Keratinocyte (primary cell): ENCODE data around the gene COL11A2. TPM values are rescaled to one million over a fixed set of nuclear protein-coding genes. Genes with fewer than 3 reads are reported as not detected.

Experiments used
- DNase-seq: peaks from one replicate; pipeline ENCODE4 v3.0.0-alpha.2; 2011; ENCODE audit warnings: low read depth, missing footprints, low spot score
- FAIRE-seq: peaks from 2 replicates; lab custom pipeline; 2011; peaks lifted over from hg19 to GRCh38; lab: Jason Lieb, UNC
- H2AFZ ChIP-seq: 2 replicates; pipeline ENCODE4 v1.6.0; 2012; ENCODE audit warnings: low read length, control low read depth, inconsistent platforms; ENCODE audit not compliant: control insufficient read depth
- H3K27ac ChIP-seq: 2 replicates; pipeline ENCODE4 v1.5.1; 2011; ENCODE audit warnings: low read length; ENCODE audit not compliant: control insufficient read depth, insufficient read depth
- H3K27me3 ChIP-seq: 3 replicates; pipeline ENCODE4 v1.6.0; 2011; ENCODE audit warnings: low read length; ENCODE audit not compliant: control insufficient read depth, insufficient read depth; ENCODE audit errors: extremely low read depth
- H3K36me3 ChIP-seq, 2 experiments: 2 replicates in 1 of 2; 3 replicates in 1 of 2; pipeline ENCODE4 v1.5.1; 2011; ENCODE audit warnings: low read length in 2 of 2, mild to moderate bottlenecking in 1 of 2; ENCODE audit not compliant: control insufficient read depth in 2 of 2, insufficient read depth in 2 of 2; ENCODE audit errors: extremely low read depth in 1 of 2
- H3K4me1 ChIP-seq: 3 replicates; pipeline ENCODE4 v1.5.1; 2011; ENCODE audit warnings: low read length; ENCODE audit not compliant: control insufficient read depth, insufficient read depth; ENCODE audit errors: extremely low read depth
- H3K4me2 ChIP-seq: 3 replicates; pipeline ENCODE4 v1.6.0; 2011; ENCODE audit warnings: low read depth, low read length; ENCODE audit not compliant: control insufficient read depth, insufficient read depth; ENCODE audit errors: extremely low read depth
- H3K4me3 ChIP-seq, 3 experiments: fragments of 200-600 bp in 1 of 3; sonication (generic) in 1 of 3; 2 replicates in 2 of 3; 3 replicates in 1 of 3; pipeline ENCODE4 v1.5.1; 2011 to 2016; ENCODE audit warnings: low read length in 3 of 3, mild to moderate bottlenecking in 3 of 3, control low read depth in 2 of 3, inconsistent platforms in 1 of 3, low read depth in 1 of 3, mixed read lengths in 1 of 3, mixed run types in 1 of 3, moderate library complexity in 1 of 3; ENCODE audit not compliant: control insufficient read depth in 2 of 3, insufficient read depth in 2 of 3; ENCODE audit errors: extremely low read depth in 1 of 3
- H3K79me2 ChIP-seq: 2 replicates; pipeline ENCODE4 v1.6.0; 2012; ENCODE audit warnings: low read length; ENCODE audit not compliant: control insufficient read depth, insufficient read depth
- H3K9ac ChIP-seq: 3 replicates; pipeline ENCODE4 v1.6.0; 2011; ENCODE audit warnings: low read length; ENCODE audit not compliant: control insufficient read depth, insufficient read depth; ENCODE audit errors: extremely low read depth
- H3K9me1 ChIP-seq: 3 replicates; pipeline ENCODE4 v1.6.0; 2011; ENCODE audit warnings: low read length; ENCODE audit not compliant: control insufficient read depth, insufficient read depth; ENCODE audit errors: extremely low read depth
- H3K9me3 ChIP-seq: 2 replicates; pipeline ENCODE4 v1.5.1; 2012; ENCODE audit warnings: low read depth, low read length; ENCODE audit not compliant: control insufficient read depth
- H4K20me1 ChIP-seq: 3 replicates; pipeline ENCODE4 v1.6.0; 2011; ENCODE audit warnings: low read length; ENCODE audit not compliant: control insufficient read depth, insufficient read depth; ENCODE audit errors: extremely low read depth
- EZH2 ChIP-seq: IDR thresholded peaks from one replicate; pipeline ENCODE4 v1.6.1; 2012; ENCODE audit warnings: inconsistent platforms, mild to moderate bottlenecking, low read length, moderate library complexity
- dilution Hi-C: fragments of 300-500 bp; cut with MboI; formaldehyde crosslinking; loops from one replicate; pipeline ENCODE4 v1.7.0; 2020; ENCODE audit warnings: low sequenced_read_pairs; ENCODE audit not compliant: extremely low pct_ligation_motif_present
- polyA plus RNA-seq, 5 experiments: library from polyadenylated mRNA; depleted of rRNA in 3 of 5; stranded (reverse) in 3 of 5; stranded (forward) in 1 of 5; unstranded in 1 of 5; fragments of >200 nt; gene quantifications; 1 replicate in 1 of 5; 2 replicates in 3 of 5; 3 replicates in 1 of 5; pipeline versions ENCODE4 v1.2.1 to v1.2.3, GENCODE V29; 2011 to 2012; ENCODE audit warnings: missing spikeins in 2 of 5, low read depth in 1 of 5, low replicate concordance in 1 of 5
- TF ChIP-seq, protein P1 (sequence below), 3 experiments: IDR thresholded peaks in 1 of 3; conservative IDR thresholded peaks in 1 of 3; optimal IDR thresholded peaks in 1 of 3; 2 replicates in 2 of 3; 3 replicates in 1 of 3; pipeline versions ENCODE3 to v1.5.1; 2011; ENCODE audit warnings: low read length in 3 of 3, mild to moderate bottlenecking in 3 of 3, moderate library complexity in 2 of 3, control low read depth in 1 of 3, inconsistent platforms in 1 of 3; ENCODE audit not compliant: insufficient read depth in 2 of 3; ENCODE audit errors: extremely low read depth in 1 of 3

COL11A2 gene
- polyA plus RNA-seq, 1 donor (not counting 4 experiments of a cell fraction or from before 2014, with no cell fraction given), result 0.08 TPM

DNA sequence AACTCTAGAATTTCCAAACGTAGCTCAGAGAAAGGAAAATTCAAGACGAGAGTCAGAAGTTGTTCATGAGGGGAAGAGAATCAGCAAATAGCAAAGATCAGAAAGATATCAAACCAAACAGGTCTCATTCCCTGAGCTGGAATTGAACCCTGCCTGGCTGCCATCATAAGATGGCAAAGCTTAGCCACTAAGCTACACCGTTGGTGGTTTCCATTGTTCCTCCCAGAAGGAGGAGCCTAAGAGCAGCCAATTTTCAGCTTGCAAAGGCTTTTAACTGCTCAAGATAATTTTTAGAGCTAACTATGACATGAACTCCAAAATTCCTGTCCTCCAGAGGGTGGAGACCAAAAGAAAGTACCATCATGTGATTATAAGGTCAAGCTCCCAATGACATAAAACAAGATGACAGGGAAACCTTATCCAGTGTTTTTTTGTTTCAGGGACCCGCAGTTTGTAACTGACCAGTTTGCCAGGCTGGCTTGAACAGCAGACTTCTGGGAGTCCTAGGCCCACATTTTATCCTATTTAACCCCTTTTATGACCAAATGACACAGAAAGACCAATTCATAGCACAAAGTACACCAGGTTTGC lies 55.9 kb downstream of the COL11A2 start:
- Histone ChIP-seq H3K4me1 (no peaks in the 10 kb centered on the region), H3K9ac (no peak overlapping the region), H4K20me1 (no peaks in the 10 kb centered on the region), H3K4me3 (no peak overlapping the region), H2AFZ (no peak overlapping the region), H3K9me1 (no peaks in the 10 kb centered on the region), H3K4me2 (no peak overlapping the region), H3K79me2 (no peaks in the 10 kb centered on the region), H3K36me3 (no peaks in the 10 kb centered on the region), H3K9me3 (no peaks in the 10 kb centered on the region), H3K27me3 (no peaks in the 10 kb centered on the region), H3K27ac (no peak overlapping the region)
- no peak for TF ChIP-seq EZH2
- TF ChIP-seq, protein P1, sequence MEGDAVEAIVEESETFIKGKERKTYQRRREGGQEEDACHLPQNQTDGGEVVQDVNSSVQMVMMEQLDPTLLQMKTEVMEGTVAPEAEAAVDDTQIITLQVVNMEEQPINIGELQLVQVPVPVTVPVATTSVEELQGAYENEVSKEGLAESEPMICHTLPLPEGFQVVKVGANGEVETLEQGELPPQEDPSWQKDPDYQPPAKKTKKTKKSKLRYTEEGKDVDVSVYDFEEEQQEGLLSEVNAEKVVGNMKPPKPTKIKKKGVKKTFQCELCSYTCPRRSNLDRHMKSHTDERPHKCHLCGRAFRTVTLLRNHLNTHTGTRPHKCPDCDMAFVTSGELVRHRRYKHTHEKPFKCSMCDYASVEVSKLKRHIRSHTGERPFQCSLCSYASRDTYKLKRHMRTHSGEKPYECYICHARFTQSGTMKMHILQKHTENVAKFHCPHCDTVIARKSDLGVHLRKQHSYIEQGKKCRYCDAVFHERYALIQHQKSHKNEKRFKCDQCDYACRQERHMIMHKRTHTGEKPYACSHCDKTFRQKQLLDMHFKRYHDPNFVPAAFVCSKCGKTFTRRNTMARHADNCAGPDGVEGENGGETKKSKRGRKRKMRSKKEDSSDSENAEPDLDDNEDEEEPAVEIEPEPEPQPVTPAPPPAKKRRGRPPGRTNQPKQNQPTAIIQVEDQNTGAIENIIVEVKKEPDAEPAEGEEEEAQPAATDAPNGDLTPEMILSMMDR (optimal IDR thresholded peaks at IDR 0.05 in 1 of 3, IDR thresholded peaks at IDR 0.05 in 1 of 3, conservative IDR thresholded peaks at IDR 0.05 in 1 of 3; ENCODE audit: extremely low read depth in 1 of 3, insufficient read depth in 2 of 3, low read length in 3 of 3), result no peak
- DNase-seq, result no peak
- no peak for FAIRE-seq
- dilution Hi-C loops, result no loop called here

DNA sequence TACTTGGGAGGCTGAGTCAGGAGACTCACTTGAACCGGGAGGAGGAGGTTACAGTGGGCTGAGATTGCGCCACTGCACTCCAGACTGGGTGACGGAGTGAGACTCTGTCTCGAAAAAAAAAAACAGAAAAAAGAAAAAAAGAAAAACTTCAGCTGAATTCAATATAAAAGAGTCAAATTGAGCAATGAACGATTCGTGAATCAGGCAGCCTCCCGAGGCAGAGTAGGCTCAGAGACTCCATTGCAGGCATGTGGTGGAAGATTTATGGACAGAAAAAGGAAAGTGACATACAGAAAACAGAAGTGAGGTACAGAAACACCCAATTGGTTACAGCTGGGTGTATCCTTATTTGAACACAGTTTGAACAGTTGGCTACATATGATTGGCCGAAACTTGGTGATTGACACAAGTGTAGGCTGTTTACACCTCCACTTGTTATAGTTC lies 60.2 kb downstream of the COL11A2 start:
- FAIRE-seq (no peak), DNase-seq (no peak)
- H3K27ac ChIP-seq, result no peak overlapping the region
- no peaks in the 10 kb centered on the region for H3K36me3 ChIP-seq
- no peak overlapping the region for H3K4me3 ChIP-seq
- peaks cover 9% of the 10 kb centered on the region for H3K27me3 ChIP-seq
- H4K20me1 ChIP-seq, result no peaks in the 10 kb centered on the region
- no peak overlapping the region for H3K9ac ChIP-seq
- H3K4me1 ChIP-seq, result no peaks in the 10 kb centered on the region
- H3K9me1 ChIP-seq, result no peaks in the 10 kb centered on the region
- TF ChIP-seq, protein P1 (optimal IDR thresholded peaks at IDR 0.05 in 1 of 3, IDR thresholded peaks at IDR 0.05 in 1 of 3, conservative IDR thresholded peaks at IDR 0.05 in 1 of 3; ENCODE audit: extremely low read depth in 1 of 3, insufficient read depth in 2 of 3, low read length in 3 of 3), result no peak
- no peak for TF ChIP-seq EZH2
- no peaks in the 10 kb centered on the region for H3K9me3 ChIP-seq
- no peak overlapping the region for H3K4me2 ChIP-seq
- H3K79me2 ChIP-seq, result no peaks in the 10 kb centered on the region
- no peak overlapping the region for H2AFZ ChIP-seq
- dilution Hi-C loops, result no loop called here
